Neural cell (in vitro differentiated cells): ENCODE data around the gene P2RX5.

ENCODE experiments used
- EP300 ChIP-seq: fragments of 450-650 bp; conservative IDR thresholded peaks from 2 replicates; pipeline ENCODE4 v1.6.1; 2014; ENCODE audit warnings: antibody characterized with exemption, mild to moderate bottlenecking, moderate library complexity; ENCODE audit not compliant: poor library complexity, severe bottlenecking
- EZH2 ChIP-seq: fragments of 200-600, 300-800 bp; shearing (Covaris generic), sonication (generic); IDR thresholded peaks from 2 replicates; pipeline ENCODE4 v1.6.1; 2014; ENCODE audit warnings: antibody characterized with exemption, low read length, borderline replicate concordance, mild to moderate bottlenecking; ENCODE audit not compliant: insufficient read depth, poor library complexity, severe bottlenecking
- POLR2AphosphoS5 ChIP-seq: IDR thresholded peaks from 2 replicates; pipeline ENCODE4 v1.6.1; 2012
- TF ChIP-seq, protein P1 (sequence below): IDR thresholded peaks from 2 replicates; pipeline ENCODE4 v1.6.1; 2012; ENCODE audit warnings: borderline replicate concordance
- TF ChIP-seq, protein P2 (sequence below): fragments of 450-650 bp; IDR thresholded peaks from 2 replicates; pipeline ENCODE4 v1.5.1; 2014; ENCODE audit warnings: antibody characterized with exemption, mild to moderate bottlenecking, moderate library complexity; ENCODE audit not compliant: poor library complexity, severe bottlenecking

GRCh38 chr17:3683054-3683511 lies 12.9 kb downstream of the P2RX5 start:
- TF ChIP-seq, protein P1, sequence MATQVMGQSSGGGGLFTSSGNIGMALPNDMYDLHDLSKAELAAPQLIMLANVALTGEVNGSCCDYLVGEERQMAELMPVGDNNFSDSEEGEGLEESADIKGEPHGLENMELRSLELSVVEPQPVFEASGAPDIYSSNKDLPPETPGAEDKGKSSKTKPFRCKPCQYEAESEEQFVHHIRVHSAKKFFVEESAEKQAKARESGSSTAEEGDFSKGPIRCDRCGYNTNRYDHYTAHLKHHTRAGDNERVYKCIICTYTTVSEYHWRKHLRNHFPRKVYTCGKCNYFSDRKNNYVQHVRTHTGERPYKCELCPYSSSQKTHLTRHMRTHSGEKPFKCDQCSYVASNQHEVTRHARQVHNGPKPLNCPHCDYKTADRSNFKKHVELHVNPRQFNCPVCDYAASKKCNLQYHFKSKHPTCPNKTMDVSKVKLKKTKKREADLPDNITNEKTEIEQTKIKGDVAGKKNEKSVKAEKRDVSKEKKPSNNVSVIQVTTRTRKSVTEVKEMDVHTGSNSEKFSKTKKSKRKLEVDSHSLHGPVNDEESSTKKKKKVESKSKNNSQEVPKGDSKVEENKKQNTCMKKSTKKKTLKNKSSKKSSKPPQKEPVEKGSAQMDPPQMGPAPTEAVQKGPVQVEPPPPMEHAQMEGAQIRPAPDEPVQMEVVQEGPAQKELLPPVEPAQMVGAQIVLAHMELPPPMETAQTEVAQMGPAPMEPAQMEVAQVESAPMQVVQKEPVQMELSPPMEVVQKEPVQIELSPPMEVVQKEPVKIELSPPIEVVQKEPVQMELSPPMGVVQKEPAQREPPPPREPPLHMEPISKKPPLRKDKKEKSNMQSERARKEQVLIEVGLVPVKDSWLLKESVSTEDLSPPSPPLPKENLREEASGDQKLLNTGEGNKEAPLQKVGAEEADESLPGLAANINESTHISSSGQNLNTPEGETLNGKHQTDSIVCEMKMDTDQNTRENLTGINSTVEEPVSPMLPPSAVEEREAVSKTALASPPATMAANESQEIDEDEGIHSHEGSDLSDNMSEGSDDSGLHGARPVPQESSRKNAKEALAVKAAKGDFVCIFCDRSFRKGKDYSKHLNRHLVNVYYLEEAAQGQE = no peak
- TF ChIP-seq EP300 (no peak), POLR2AphosphoS5 (no peak), EZH2 (no peak)
- TF ChIP-seq, protein P2, sequence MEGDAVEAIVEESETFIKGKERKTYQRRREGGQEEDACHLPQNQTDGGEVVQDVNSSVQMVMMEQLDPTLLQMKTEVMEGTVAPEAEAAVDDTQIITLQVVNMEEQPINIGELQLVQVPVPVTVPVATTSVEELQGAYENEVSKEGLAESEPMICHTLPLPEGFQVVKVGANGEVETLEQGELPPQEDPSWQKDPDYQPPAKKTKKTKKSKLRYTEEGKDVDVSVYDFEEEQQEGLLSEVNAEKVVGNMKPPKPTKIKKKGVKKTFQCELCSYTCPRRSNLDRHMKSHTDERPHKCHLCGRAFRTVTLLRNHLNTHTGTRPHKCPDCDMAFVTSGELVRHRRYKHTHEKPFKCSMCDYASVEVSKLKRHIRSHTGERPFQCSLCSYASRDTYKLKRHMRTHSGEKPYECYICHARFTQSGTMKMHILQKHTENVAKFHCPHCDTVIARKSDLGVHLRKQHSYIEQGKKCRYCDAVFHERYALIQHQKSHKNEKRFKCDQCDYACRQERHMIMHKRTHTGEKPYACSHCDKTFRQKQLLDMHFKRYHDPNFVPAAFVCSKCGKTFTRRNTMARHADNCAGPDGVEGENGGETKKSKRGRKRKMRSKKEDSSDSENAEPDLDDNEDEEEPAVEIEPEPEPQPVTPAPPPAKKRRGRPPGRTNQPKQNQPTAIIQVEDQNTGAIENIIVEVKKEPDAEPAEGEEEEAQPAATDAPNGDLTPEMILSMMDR = no peak
